ENCODE data around the gene SLC35E1.

DNA sequence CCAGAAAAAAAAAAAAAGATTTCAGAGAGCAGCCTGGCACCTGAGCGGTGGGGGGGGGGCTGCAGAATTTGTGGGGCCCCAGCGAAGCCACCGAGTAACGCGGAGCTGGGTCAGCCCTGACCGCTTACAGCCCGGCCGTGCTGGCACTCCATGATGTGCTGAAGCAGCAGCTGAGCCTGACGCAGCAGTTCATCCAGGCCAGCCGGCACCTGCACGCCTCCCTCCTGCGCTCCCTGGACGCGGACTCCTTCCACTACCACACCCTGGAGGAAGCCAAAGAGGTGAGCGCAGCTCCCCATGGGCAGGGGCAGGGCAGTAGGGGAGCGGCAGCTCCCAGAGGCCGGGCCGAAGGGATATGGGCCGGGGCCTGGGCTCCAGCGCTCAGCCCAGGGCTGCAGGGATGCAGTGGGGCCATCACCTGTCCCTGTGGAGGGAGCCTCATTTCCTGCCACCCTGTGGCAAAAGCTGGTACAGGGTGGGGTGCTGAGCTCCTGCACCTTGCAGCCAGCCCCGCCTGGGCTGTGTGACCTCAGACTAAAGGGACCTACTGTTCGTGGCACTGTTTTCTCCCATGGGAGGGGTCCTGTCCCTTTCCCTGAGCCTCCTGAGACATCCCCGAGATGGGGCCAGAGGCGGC is 57.7 kb downstream of the SLC35E1 start:
- TF ChIP-seq, protein P1, sequence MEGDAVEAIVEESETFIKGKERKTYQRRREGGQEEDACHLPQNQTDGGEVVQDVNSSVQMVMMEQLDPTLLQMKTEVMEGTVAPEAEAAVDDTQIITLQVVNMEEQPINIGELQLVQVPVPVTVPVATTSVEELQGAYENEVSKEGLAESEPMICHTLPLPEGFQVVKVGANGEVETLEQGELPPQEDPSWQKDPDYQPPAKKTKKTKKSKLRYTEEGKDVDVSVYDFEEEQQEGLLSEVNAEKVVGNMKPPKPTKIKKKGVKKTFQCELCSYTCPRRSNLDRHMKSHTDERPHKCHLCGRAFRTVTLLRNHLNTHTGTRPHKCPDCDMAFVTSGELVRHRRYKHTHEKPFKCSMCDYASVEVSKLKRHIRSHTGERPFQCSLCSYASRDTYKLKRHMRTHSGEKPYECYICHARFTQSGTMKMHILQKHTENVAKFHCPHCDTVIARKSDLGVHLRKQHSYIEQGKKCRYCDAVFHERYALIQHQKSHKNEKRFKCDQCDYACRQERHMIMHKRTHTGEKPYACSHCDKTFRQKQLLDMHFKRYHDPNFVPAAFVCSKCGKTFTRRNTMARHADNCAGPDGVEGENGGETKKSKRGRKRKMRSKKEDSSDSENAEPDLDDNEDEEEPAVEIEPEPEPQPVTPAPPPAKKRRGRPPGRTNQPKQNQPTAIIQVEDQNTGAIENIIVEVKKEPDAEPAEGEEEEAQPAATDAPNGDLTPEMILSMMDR (conservative IDR thresholded peaks at IDR 0.05) = no peak
- no peak for TF ChIP-seq ZFX (IDR thresholded peaks at IDR 0.05)

Measured in C4-2B (cell line).